Measurements from ENCODE around the gene C14orf180. TPM values are rescaled to one million over a fixed set of nuclear protein-coding genes. Genes with fewer than 3 reads are reported as not detected.

C14orf180 gene
- total and polyA plus RNA-seq, 2 experiments from 2014 or later: not detected

DNA sequence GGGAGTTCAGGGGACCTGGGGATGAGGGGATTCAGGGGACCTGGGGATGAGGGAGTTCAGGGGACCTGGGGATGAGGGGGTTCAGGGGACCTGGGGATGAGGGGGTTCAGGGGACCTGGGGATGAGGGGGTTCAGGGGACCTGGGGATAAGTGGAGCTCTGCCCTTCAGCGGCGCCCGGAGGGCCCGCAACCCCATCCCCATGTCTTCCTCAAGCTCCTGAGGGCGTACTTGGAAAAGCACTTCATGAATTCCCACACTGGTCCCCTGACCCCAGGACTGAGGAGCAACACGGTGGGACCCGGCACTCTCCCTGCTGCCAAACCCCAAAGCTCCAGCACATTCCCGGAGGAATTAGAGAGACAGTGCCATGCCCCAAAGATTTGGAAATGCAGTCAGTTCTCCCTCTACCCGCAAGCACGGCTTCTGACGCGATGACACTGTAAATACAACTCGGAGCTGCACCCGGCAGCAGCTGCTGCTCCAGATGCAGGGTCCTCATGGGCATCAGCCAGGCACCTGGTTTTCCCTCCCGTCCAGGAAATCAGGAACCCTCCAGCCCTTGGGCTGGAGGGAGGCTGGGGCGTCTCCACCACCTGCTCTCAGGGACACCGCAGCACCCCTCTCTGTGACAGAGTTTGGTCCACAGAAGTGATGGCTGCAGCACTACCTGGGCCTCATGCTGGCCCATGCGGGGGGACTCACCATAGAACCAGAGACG, 32.8 kb upstream of the C14orf180 start:
- Histone ChIP-seq H3K9ac (no peak overlapping the region), H3K9me2 (ENCODE audit: insufficient read depth) (no peaks in the 10 kb centered on the region), H3K36me3 (ENCODE audit: low read depth) (no peaks in the 10 kb centered on the region), H3K27ac (no peak overlapping the region), H3K27me3 (replicated peaks; ENCODE audit: insufficient read depth) (peaks cover 30% of the 10 kb centered on the region), H3K4me2 (ENCODE audit: unreplicated experiment) (no peak overlapping the region), H3K4me1 (ENCODE audit: insufficient read depth) (no peaks in the 10 kb centered on the region), H3F3A (ENCODE audit: insufficient read depth) (no peaks in the 10 kb centered on the region), H3K9me3 (ENCODE audit: low read depth) (no peaks in the 10 kb centered on the region), H3K79me2 (ENCODE audit: insufficient read depth) (no peaks in the 10 kb centered on the region), H3K4me3 (no peak overlapping the region), H2AFZ (no peak overlapping the region), H4K20me1 (ENCODE audit: insufficient read depth) (no peaks in the 10 kb centered on the region)
- DNase-seq: no peak
- 37 to 38% methylated on average over 16 to 19 of the region's 19 CpGs for WGBS, 2 experiments (ENCODE audit: low coverage in 1 of 2, low lambda C conversion rate in 2 of 2, missing lambda C conversion rate in 2 of 2)
- in situ Hi-C loops (cut with MboI): no loop called here
- TF ChIP-seq EZH2phosphoT487 (IDR thresholded peaks at IDR 0.05; ENCODE audit: insufficient read depth, low read depth): no peak
- TF ChIP-seq EZH2 (IDR thresholded peaks at IDR 0.05; ENCODE audit: insufficient read depth, poor library complexity, severe bottlenecking): no peak

DNA sequence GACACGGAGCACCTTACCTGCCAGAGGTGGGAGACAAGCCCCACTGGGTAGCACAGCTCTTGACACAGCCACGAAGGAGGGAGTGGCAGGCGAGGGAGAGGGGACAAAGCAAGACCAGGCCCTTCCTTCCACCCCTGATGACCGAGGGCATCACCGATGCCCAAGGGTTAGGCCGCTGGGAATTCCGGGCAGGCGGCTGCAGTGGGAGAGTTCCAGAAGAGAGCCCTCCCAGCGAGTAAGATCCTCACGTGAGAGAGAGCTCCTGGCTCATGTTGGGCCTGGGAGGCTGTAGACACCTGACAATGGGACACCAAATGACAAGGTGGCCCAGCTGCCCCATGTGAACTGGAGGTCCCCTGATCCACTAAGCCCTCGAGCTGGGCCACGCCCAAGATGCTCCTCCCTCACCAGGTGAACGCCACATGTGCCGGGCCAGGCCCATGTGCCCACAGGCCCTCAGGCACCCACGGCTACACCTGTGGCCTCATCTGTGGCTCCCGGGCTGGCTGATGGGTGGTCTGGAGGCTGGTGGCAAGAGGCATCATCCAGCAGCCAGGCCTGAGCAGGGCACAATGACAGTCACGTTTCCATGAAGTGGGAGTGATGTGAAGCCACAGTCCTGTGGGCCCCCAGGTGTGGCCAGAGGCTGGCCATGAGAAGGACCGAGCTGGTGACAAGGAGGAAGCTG, 32.1 kb upstream of the C14orf180 start:
- Histone ChIP-seq H3F3A (ENCODE audit: insufficient read depth) (no peaks in the 10 kb centered on the region), H3K4me2 (ENCODE audit: unreplicated experiment) (no peak overlapping the region), H3K79me2 (ENCODE audit: insufficient read depth) (no peaks in the 10 kb centered on the region), H3K4me3 (no peak overlapping the region), H3K36me3 (ENCODE audit: low read depth) (no peaks in the 10 kb centered on the region), H3K9me2 (ENCODE audit: insufficient read depth) (no peaks in the 10 kb centered on the region), H3K9me3 (ENCODE audit: low read depth) (no peaks in the 10 kb centered on the region), H3K4me1 (ENCODE audit: insufficient read depth) (no peaks in the 10 kb centered on the region), H2AFZ (no peak overlapping the region), H4K20me1 (ENCODE audit: insufficient read depth) (no peaks in the 10 kb centered on the region), H3K27ac (no peak overlapping the region), H3K27me3 (replicated peaks; ENCODE audit: insufficient read depth) (peaks cover 23% of the 10 kb centered on the region), H3K9ac (no peak overlapping the region)
- TF ChIP-seq EZH2 (IDR thresholded peaks at IDR 0.05; ENCODE audit: insufficient read depth, poor library complexity, severe bottlenecking): no peak
- no peak for TF ChIP-seq EZH2phosphoT487 (IDR thresholded peaks at IDR 0.05; ENCODE audit: insufficient read depth, low read depth)
- WGBS, 2 experiments (ENCODE audit: low coverage in 1 of 2, low lambda C conversion rate in 2 of 2, missing lambda C conversion rate in 2 of 2): 41 to 47% methylated on average over 18 of the region's 18 CpGs
- no peak for DNase-seq
- in situ Hi-C loops (cut with MboI): no loop called here

DNA sequence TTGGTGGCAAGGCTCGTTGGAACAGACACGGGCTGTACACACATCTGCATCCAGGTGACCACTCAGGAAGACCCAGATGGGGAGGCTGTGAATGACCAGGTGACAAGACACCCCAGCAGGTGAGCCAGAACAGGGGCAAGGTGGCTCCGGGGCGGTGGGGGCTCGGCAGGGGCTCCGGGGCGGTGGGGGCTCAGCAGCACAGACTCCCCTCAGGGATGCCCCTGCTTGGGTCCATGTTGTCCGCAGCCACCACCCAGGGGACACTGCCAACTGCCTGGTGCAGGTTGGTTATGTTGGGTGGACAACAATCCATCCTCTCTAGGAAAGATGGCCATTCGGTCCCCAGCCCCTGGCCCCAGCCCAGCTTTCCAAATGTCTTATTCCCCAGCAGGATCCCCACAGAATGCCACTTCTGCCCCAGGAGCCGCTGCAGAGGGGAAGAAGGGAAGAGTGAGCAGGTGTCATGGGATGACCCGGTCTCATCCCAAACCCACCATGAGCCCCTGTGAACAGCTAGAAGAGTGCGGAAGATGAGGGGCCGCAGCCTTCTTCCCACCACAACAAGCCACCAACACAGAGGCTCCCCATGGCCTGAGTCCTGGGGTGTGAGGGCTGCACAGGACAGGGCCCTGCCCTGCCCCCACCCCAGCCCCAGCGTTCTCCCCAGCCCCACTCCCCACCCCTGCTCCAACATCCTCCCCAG, 31.4 kb upstream of the C14orf180 start:
- Histone ChIP-seq H3K4me1 (ENCODE audit: insufficient read depth) (no peaks in the 10 kb centered on the region), H4K20me1 (ENCODE audit: insufficient read depth) (no peaks in the 10 kb centered on the region), H3K9me3 (ENCODE audit: low read depth) (no peaks in the 10 kb centered on the region), H3F3A (ENCODE audit: insufficient read depth) (no peaks in the 10 kb centered on the region), H3K36me3 (ENCODE audit: low read depth) (no peaks in the 10 kb centered on the region), H3K27ac (no peak overlapping the region), H3K27me3 (replicated peaks; ENCODE audit: insufficient read depth) (peaks cover 16% of the 10 kb centered on the region; the same call in 1 of the 2 replicates), H3K9ac (no peak overlapping the region), H3K4me2 (ENCODE audit: unreplicated experiment) (no peak overlapping the region), H3K9me2 (ENCODE audit: insufficient read depth) (no peaks in the 10 kb centered on the region), H3K4me3 (no peak overlapping the region), H3K79me2 (ENCODE audit: insufficient read depth) (no peaks in the 10 kb centered on the region), H2AFZ (no peak overlapping the region)
- DNase-seq: no peak
- 61 to 69% methylated on average over 8 to 13 of the region's 14 CpGs for WGBS, 2 experiments (ENCODE audit: low coverage in 1 of 2, low lambda C conversion rate in 2 of 2, missing lambda C conversion rate in 2 of 2)
- TF ChIP-seq EZH2phosphoT487 (IDR thresholded peaks at IDR 0.05; ENCODE audit: insufficient read depth, low read depth): no peak
- TF ChIP-seq EZH2 (IDR thresholded peaks at IDR 0.05; ENCODE audit: insufficient read depth, poor library complexity, severe bottlenecking): no peak
- in situ Hi-C loops (cut with MboI): no loop called here

DNA sequence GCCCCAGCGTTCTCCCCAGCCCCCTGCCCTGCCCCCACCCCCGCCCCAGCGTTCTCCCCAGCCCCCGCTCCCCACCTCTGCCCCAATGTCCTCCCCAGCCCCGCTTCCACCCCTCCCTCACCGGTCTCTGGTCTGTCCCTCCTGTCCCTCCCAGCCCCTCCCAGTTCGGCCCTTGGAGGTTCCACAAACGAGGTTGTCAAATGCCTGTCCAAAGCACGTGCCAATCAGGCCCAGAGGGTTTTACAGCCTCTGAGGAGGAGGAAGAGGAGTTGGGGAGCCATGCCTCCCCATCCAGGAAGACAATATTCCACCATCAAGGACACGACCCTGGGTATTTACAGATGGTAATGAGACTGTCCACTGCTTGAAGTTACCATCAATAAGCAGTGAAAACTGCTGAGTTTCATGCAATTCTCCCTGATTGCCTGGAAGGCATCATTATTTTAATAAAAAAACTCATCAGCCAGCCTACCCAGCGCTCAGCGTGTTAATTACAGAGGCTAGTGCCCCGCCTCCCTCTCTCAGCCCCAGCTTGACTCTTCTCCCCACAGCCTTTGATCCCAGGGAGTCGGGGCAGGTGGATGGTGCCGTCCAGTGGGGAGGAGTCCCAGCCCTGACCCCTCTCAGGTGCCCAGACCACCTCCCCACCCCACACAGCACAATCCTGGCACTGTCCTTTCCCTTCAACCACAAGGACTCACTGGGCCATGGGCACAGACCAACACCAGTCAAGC, 30.6 kb upstream of the C14orf180 start:
- Histone ChIP-seq H3K27ac (no peak overlapping the region), H3K4me2 (ENCODE audit: unreplicated experiment) (no peak overlapping the region), H4K20me1 (ENCODE audit: insufficient read depth) (no peaks in the 10 kb centered on the region), H3K4me1 (ENCODE audit: insufficient read depth) (no peaks in the 10 kb centered on the region), H3K27me3 (replicated peaks; ENCODE audit: insufficient read depth) (peaks cover 11% of the 10 kb centered on the region; the same call in 1 of the 2 replicates), H3K9me2 (ENCODE audit: insufficient read depth) (no peaks in the 10 kb centered on the region), H3K9ac (no peak overlapping the region), H2AFZ (no peak overlapping the region), H3F3A (ENCODE audit: insufficient read depth) (no peaks in the 10 kb centered on the region), H3K36me3 (ENCODE audit: low read depth) (no peaks in the 10 kb centered on the region), H3K9me3 (ENCODE audit: low read depth) (no peaks in the 10 kb centered on the region), H3K79me2 (ENCODE audit: insufficient read depth) (no peaks in the 10 kb centered on the region), H3K4me3 (no peak overlapping the region)
- no peak for DNase-seq
- in situ Hi-C loops (cut with MboI): no loop called here
- 19% methylated on average over 12 to 15 of the region's 15 CpGs for whole genome bisulfite sequencing, 2 experiments (ENCODE audit: low coverage in 1 of 2, low lambda C conversion rate in 2 of 2, missing lambda C conversion rate in 2 of 2)
- TF ChIP-seq EZH2phosphoT487 (IDR thresholded peaks at IDR 0.05; ENCODE audit: insufficient read depth, low read depth) (no peak), EZH2 (IDR thresholded peaks at IDR 0.05; ENCODE audit: insufficient read depth, poor library complexity, severe bottlenecking) (no peak)
